ENCODE results near the gene TNFSF13. TPM values are rescaled to one million over a fixed set of nuclear protein-coding genes. Genes with fewer than 3 reads are reported as not detected.
"Not testable (repeated sequence)": the region's sequence is repeated elsewhere in the genome, so short reads cannot be mapped to it uniquely, and the experiment has no call there.

TNFSF13 gene
- total RNA-seq, 4 donors from 2014 or later: 9.6 to 26.6 (median 15.5) TPM

GRCh38 chr17:7589891-7590691 is 31.5 kb downstream of the TNFSF13 start, which contains the start of gene SOX15:
Gene SOX15, minus strand, starts transcription at chr17:7590094. Its CDS starts 418 bp downstream, at chr17:7589676.
- DNase-seq (ENCODE audit: low spot score in 2 of 2): no peak
- peaks cover 59% of the 10 kb centered on the region for H3K4me1 ChIP-seq
- H3K9me3 ChIP-seq: no peaks in the 10 kb centered on the region
- H3K4me3 ChIP-seq: peak within 1 kb of the TSS; percentile 59
- H3K36me3 ChIP-seq: peaks cover 47% of the 10 kb centered on the region
- TF ChIP-seq POLR2A (IDR thresholded peaks at IDR 0.05): peak in 1 of 2 donors; percentile 23
- no peak for TF ChIP-seq POLR2AphosphoS5 (IDR thresholded peaks at IDR 0.05)
- 36% methylated on average over 11 of the region's 24 CpGs for WGBS
- H3K27ac ChIP-seq: peak within 1 kb of the TSS; percentile 79
- H3K27me3 ChIP-seq: no peaks in the 10 kb centered on the region

- DNase-seq (ENCODE audit: low spot score in 2 of 2): no peak
- peaks cover 54% of the 10 kb centered on the region for H3K36me3 ChIP-seq
- no peaks in the 10 kb centered on the region for H3K9me3 ChIP-seq
- 17% methylated on average over 4 of the region's 4 CpGs for WGBS
- H3K4me3 ChIP-seq: no peak overlapping the region
- H3K27ac ChIP-seq: peak overlapping the region; percentile 79
- TF ChIP-seq CTCF (IDR thresholded peaks at IDR 0.05) (no peak), POLR2AphosphoS5 (IDR thresholded peaks at IDR 0.05) (no peak), EP300 (IDR thresholded peaks at IDR 0.05) (no peak), POLR2A (IDR thresholded peaks at IDR 0.05) (no peak)
- no peaks in the 10 kb centered on the region for H3K27me3 ChIP-seq
- peaks cover 53% of the 10 kb centered on the region for H3K4me1 ChIP-seq
Measured at GRCh38 chr17:7590743-7591142, 32.2 kb downstream of the TNFSF13 start.

GRCh38 chr17:7591596-7591995 is 33.0 kb downstream of the TNFSF13 start:
- Histone ChIP-seq H3K27me3 (no peaks in the 10 kb centered on the region), H3K9me3 (no peaks in the 10 kb centered on the region), H3K4me1 (peaks cover 50% of the 10 kb centered on the region), H3K4me3 (no peak overlapping the region), H3K27ac (peak overlapping the region; percentile 79), H3K36me3 (peaks cover 62% of the 10 kb centered on the region)
- no peak for DNase-seq (ENCODE audit: low spot score in 2 of 2)
- 88% methylated on average over 5 of the region's 5 CpGs for WGBS
- no peak for TF ChIP-seq POLR2A (IDR thresholded peaks at IDR 0.05)

- WGBS: 93% methylated on average over 23 of the region's 23 CpGs
- TF ChIP-seq EP300 (IDR thresholded peaks at IDR 0.05) (no peak), POLR2AphosphoS5 (IDR thresholded peaks at IDR 0.05) (no peak), CTCF (IDR thresholded peaks at IDR 0.05) (no peak), POLR2A (IDR thresholded peaks at IDR 0.05) (no peak)
- Histone ChIP-seq H3K27ac (no peak overlapping the region), H3K27me3 (no peaks in the 10 kb centered on the region), H3K4me1 (peaks cover 41% of the 10 kb centered on the region), H3K9me3 (no peaks in the 10 kb centered on the region), H3K36me3 (peaks cover 65% of the 10 kb centered on the region), H3K4me3 (no peak overlapping the region)
- no peak for DNase-seq (ENCODE audit: low spot score in 2 of 2)
Measured at GRCh38 chr17:7592422-7593021, 34.0 kb downstream of the TNFSF13 start.

- Histone ChIP-seq H3K27ac (no peak overlapping the region), H3K4me3 (no peak overlapping the region), H3K36me3 (peaks cover 69% of the 10 kb centered on the region), H3K4me1 (peaks cover 33% of the 10 kb centered on the region), H3K27me3 (no peaks in the 10 kb centered on the region), H3K9me3 (no peaks in the 10 kb centered on the region)
- WGBS: 79% methylated on average over 12 of the region's 12 CpGs
- no peak for TF ChIP-seq EP300 (IDR thresholded peaks at IDR 0.05)
- no peak for TF ChIP-seq POLR2A (IDR thresholded peaks at IDR 0.05)
- TF ChIP-seq CTCF (IDR thresholded peaks at IDR 0.05): no peak
- DNase-seq (ENCODE audit: low spot score in 2 of 2): no peak
Measured at GRCh38 chr17:7593296-7593695, 34.7 kb downstream of the TNFSF13 start.

GRCh38 chr17:7597561-7597960 is 39.0 kb downstream of the TNFSF13 start:
- not testable (repeated sequence) for H3K27me3 ChIP-seq; H3K9me3 ChIP-seq; H3K4me1 ChIP-seq; H3K27ac ChIP-seq; H3K4me3 ChIP-seq; DNase-seq (ENCODE audit: low spot score in 2 of 2)
- 70% methylated on average over 5 of the region's 5 CpGs for WGBS
- peaks cover 96% of the 10 kb centered on the region for H3K36me3 ChIP-seq

All from suprapubic skin (tissue), 4 donors.